Heart left ventricle (tissue), 13 donors: ENCODE results near the gene SORL1.

Experiments used
- POLR2A ChIP-seq, 2 donors: fragments of 450-650 bp; IDR thresholded peaks; one replicate each; pipeline ENCODE4 v1.6.1; 2017; ENCODE audit warnings: antibody characterized with exemption in 2 of 2, mild to moderate bottlenecking in 2 of 2, moderate library complexity in 2 of 2
- TF ChIP-seq, protein P1 (sequence below), 12 donors: fragments of 200-600 bp; sonication (generic) in 4 of 12; IDR thresholded peaks; one replicate each; pipeline versions ENCODE4 v1.5.0 to v1.8.0; 2018 to 2022; ENCODE audit warnings: antibody characterized with exemption in 12 of 12, mild to moderate bottlenecking in 5 of 12
- donor health status: ischemic (EF 13 %, LVEDD 7.1; RV severe dilation, severe dysfunction).
- donor health status: DM: no; HTN: yes; CAD: no.
- donor health status: DM: no; HTN: no; CAD: no.
- donor health status: ischemic (EF 25% LVEDD 6.9; RV normal size, moderate dysfunction).
- donor health status: ischemic (EF 25% LVEDD 5.7; RV mildly dilated, moderate dysfunction).
- donor health status: ischemic (EF 35%, LVEDD 5.7; RV mildly dilated, moderate dysfunction).
- donor health status: nonischemic (EF 11% LVEDD 7.7; RV severe dilation, severe dysfunction).
- donor health status: DM: yes; HTN: yes; CAD: no.
- donor health status: PGD.
- donor health status: ischemic (EF 29% LVEDD 5.4; RV normal size, mild dysfunction).
- donor health status: nonischemic (EF 23%, LVEDD 6.1; RV moderate dilation, normal function).

DNA sequence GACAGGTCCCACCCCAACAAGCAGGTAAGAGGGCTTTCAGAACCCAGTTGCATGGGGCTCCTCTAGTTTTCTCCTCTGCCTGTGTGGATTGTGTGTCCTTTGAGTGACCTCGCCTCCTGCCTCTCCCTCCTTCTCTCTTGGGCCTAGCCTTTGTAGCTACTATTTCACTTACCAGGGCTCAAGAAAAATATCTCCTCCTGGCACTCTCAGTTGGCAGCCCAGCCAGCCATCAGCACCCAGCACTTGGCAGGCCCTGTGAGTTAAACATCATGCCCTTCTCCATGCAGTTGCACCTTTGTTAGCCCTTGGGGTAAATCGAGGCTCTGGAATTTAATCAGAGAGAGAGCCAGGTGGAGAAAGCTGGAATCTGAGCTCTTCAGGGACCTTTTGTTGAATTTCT lies 36.1 kb downstream of the SORL1 start:
- TF ChIP-seq, protein P1, sequence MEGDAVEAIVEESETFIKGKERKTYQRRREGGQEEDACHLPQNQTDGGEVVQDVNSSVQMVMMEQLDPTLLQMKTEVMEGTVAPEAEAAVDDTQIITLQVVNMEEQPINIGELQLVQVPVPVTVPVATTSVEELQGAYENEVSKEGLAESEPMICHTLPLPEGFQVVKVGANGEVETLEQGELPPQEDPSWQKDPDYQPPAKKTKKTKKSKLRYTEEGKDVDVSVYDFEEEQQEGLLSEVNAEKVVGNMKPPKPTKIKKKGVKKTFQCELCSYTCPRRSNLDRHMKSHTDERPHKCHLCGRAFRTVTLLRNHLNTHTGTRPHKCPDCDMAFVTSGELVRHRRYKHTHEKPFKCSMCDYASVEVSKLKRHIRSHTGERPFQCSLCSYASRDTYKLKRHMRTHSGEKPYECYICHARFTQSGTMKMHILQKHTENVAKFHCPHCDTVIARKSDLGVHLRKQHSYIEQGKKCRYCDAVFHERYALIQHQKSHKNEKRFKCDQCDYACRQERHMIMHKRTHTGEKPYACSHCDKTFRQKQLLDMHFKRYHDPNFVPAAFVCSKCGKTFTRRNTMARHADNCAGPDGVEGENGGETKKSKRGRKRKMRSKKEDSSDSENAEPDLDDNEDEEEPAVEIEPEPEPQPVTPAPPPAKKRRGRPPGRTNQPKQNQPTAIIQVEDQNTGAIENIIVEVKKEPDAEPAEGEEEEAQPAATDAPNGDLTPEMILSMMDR (IDR thresholded peaks at IDR 0.05), result no peak
- TF ChIP-seq POLR2A (IDR thresholded peaks at IDR 0.05), result no peak
